H1 (cell line): ENCODE data around the gene APOBEC3H. TPM values are rescaled to one million over a fixed set of nuclear protein-coding genes. Genes with fewer than 3 reads are reported as not detected.

Source experiments
- CTCF ChIA-PET: fragments of 300-600 bp; sonication (Branson Sonifier 250); formaldehyde crosslinking; loops from one replicate; lab custom pipeline; 2021; ENCODE audit not compliant: partially characterized antibody; lab: Charles Lee
- POLR2A ChIA-PET: fragments of 300-600 bp; sonication (Branson Sonifier 250); formaldehyde crosslinking; loops from one replicate; lab custom pipeline; 2021; ENCODE audit warnings: inconsistent platforms; ENCODE audit not compliant: partially characterized antibody; lab: Charles Lee
- DNase-seq, 2 experiments: peaks; one replicate each; pipeline versions ENCODE4 v3.0.0 to v3.0.0-alpha.2; 2010 to 2022; ENCODE audit warnings: low spot score in 2 of 2, low read depth in 1 of 2, mixed read lengths in 1 of 2
- FAIRE-seq: peaks from 2 replicates; lab custom pipeline; 2011; peaks lifted over from hg19 to GRCh38; lab: Jason Lieb, UNC
- H2AFZ ChIP-seq: 2 replicates; pipeline ENCODE4 v1.8.1; 2012; ENCODE audit warnings: low read length, inconsistent platforms
- H2AK5ac ChIP-seq: 2 replicates; pipeline ENCODE4 v1.6.1; 2013; ENCODE audit warnings: low read depth, low read length
- H2BK120ac ChIP-seq: replicated peaks from 2 replicates; pipeline ENCODE3; 2013; ENCODE audit warnings: low read depth, low read length, inconsistent platforms
- H2BK12ac ChIP-seq: 2 replicates; pipeline ENCODE4 v1.6.1; 2013; ENCODE audit warnings: low read depth, low read length
- H2BK15ac ChIP-seq: 2 replicates; pipeline ENCODE4 v1.6.1; 2013; ENCODE audit warnings: low read length
- H2BK20ac ChIP-seq: 2 replicates; pipeline ENCODE4 v1.6.1; 2013; ENCODE audit warnings: low read length
- H2BK5ac ChIP-seq: 2 replicates; pipeline ENCODE4 v1.6.1; 2013; ENCODE audit warnings: low read depth, low read length
- H3K14ac ChIP-seq: 2 replicates; pipeline ENCODE4 v1.6.1; 2013; ENCODE audit warnings: inconsistent platforms; ENCODE audit not compliant: insufficient read length
- H3K18ac ChIP-seq: 2 replicates; pipeline ENCODE4 v1.6.1; 2013; ENCODE audit warnings: low read length; ENCODE audit errors: extremely low read depth
- H3K23ac ChIP-seq: 2 replicates; pipeline ENCODE4 v1.6.1; 2013; ENCODE audit warnings: inconsistent platforms; ENCODE audit not compliant: insufficient read length
- H3K23me2 ChIP-seq: 2 replicates; pipeline ENCODE4 v1.6.1; 2013; ENCODE audit warnings: low read depth, low read length
- H3K27ac ChIP-seq: 2 replicates; pipeline ENCODE4 v1.6.1; 2011; ENCODE audit warnings: low read depth, low read length, inconsistent platforms
- H3K27me3 ChIP-seq, 4 experiments: replicated peaks in 1 of 4; 1 replicate in 1 of 4; 2 replicates in 3 of 4; pipeline versions ENCODE4 v1.6.1 to v1.8.1; 2011 to 2013; ENCODE audit warnings: low read length in 3 of 4, mild to moderate bottlenecking in 3 of 4, inconsistent platforms in 2 of 4, mixed read lengths in 2 of 4, moderate library complexity in 1 of 4; ENCODE audit not compliant: control insufficient read depth in 3 of 4, insufficient read depth in 3 of 4; ENCODE audit errors: extremely low read depth in 1 of 4
- H3K36me3 ChIP-seq, 4 experiments: 2 replicates each; pipeline versions ENCODE4 v1.6.1 to v1.8.1; 2011 to 2013; ENCODE audit warnings: mild to moderate bottlenecking in 4 of 4, low read length in 3 of 4, moderate library complexity in 2 of 4, control low read depth in 1 of 4, inconsistent platforms in 1 of 4; ENCODE audit not compliant: insufficient read depth in 4 of 4, control insufficient read depth in 2 of 4
- H3K4ac ChIP-seq: replicated peaks from 2 replicates; pipeline ENCODE3; 2013; ENCODE audit warnings: low read length, low read depth, mixed read lengths, inconsistent platforms; ENCODE audit not compliant: insufficient read length
- H3K4me1 ChIP-seq, 4 experiments: replicated peaks in 1 of 4; 1 replicate in 1 of 4; 2 replicates in 3 of 4; pipeline versions ENCODE4 v1.6.1 to v1.8.1; 2011 to 2013; ENCODE audit warnings: low read length in 3 of 4, inconsistent platforms in 2 of 4, mixed read lengths in 1 of 4; ENCODE audit not compliant: insufficient read depth in 4 of 4, control insufficient read depth in 3 of 4
- H3K4me2 ChIP-seq, 2 experiments: 2 replicates each; pipeline versions ENCODE4 v1.6.1 to v1.8.1; 2011 to 2013; ENCODE audit warnings: low read depth in 2 of 2, low read length in 2 of 2, control low read depth in 1 of 2, inconsistent platforms in 1 of 2, mild to moderate bottlenecking in 1 of 2; ENCODE audit not compliant: insufficient read depth in 1 of 2
- H3K4me3 ChIP-seq, 4 experiments: fragments of 200-600, 300-600 bp in 1 of 4; sonication (generic), shearing (Covaris generic), sonication (Bioruptor Twin) in 1 of 4; 2 replicates each; pipeline versions ENCODE4 v1.5.1 to v1.8.1; 2011 to 2016; ENCODE audit warnings: low read length in 4 of 4, low read depth in 3 of 4, control low read depth in 2 of 4, inconsistent platforms in 2 of 4, mild to moderate bottlenecking in 2 of 4, mixed read lengths in 1 of 4, moderate library complexity in 1 of 4; ENCODE audit not compliant: insufficient read depth in 2 of 4; ENCODE audit errors: extremely low read depth in 1 of 4
- H3K56ac ChIP-seq: replicated peaks from 2 replicates; pipeline ENCODE3; 2013; ENCODE audit warnings: low read depth, mild to moderate bottlenecking, mixed read lengths, low read length, inconsistent platforms; ENCODE audit not compliant: insufficient read length
- H3K79me1 ChIP-seq: 2 replicates; pipeline ENCODE4 v1.6.1; 2013; ENCODE audit warnings: low read depth, low read length, control low read depth
- H3K79me2 ChIP-seq, 2 experiments: 2 replicates each; pipeline versions ENCODE4 v1.6.1 to v1.8.1; 2012 to 2013; ENCODE audit warnings: low read length in 2 of 2, mild to moderate bottlenecking in 2 of 2, inconsistent platforms in 1 of 2; ENCODE audit not compliant: insufficient read depth in 2 of 2, control insufficient read depth in 1 of 2
- H3K9ac ChIP-seq, 4 experiments: replicated peaks in 1 of 4; 1 replicate in 1 of 4; 2 replicates in 3 of 4; pipeline versions ENCODE4 v1.6.1 to v1.8.1; 2011 to 2013; ENCODE audit warnings: low read depth in 3 of 4, low read length in 3 of 4, control low read depth in 2 of 4, mild to moderate bottlenecking in 2 of 4, moderate library complexity in 2 of 4, inconsistent platforms in 1 of 4; ENCODE audit errors: extremely low read depth in 1 of 4
- H3K9me3 ChIP-seq, 2 experiments: 2 replicates each; pipeline versions ENCODE4 v1.6.1 to v1.8.1; 2012 to 2013; ENCODE audit warnings: mild to moderate bottlenecking in 2 of 2, moderate library complexity in 2 of 2, control low read depth in 1 of 2, inconsistent platforms in 1 of 2, low read depth in 1 of 2, low read length in 1 of 2, mixed read lengths in 1 of 2; ENCODE audit not compliant: insufficient read depth in 2 of 2
- H4K20me1 ChIP-seq, 2 experiments: replicated peaks in 1 of 2; 2 replicates each; pipeline versions ENCODE3 to v1.8.1; 2011 to 2013; ENCODE audit warnings: inconsistent platforms in 2 of 2, low read length in 2 of 2, mild to moderate bottlenecking in 1 of 2; ENCODE audit not compliant: insufficient read depth in 2 of 2, control insufficient read depth in 1 of 2
- H4K5ac ChIP-seq: 2 replicates; pipeline ENCODE4 v1.6.1; 2013; ENCODE audit warnings: low read length, low read depth, mixed read lengths, inconsistent platforms; ENCODE audit not compliant: insufficient read length
- H4K8ac ChIP-seq: 2 replicates; pipeline ENCODE4 v1.8.0; 2013; ENCODE audit warnings: mild to moderate bottlenecking, moderate library complexity, low read length, inconsistent platforms; ENCODE audit not compliant: insufficient read depth; ENCODE audit errors: extremely low read depth
- H4K91ac ChIP-seq: replicated peaks from 2 replicates; pipeline ENCODE3; 2013; ENCODE audit warnings: low read length, mixed read lengths, inconsistent platforms; ENCODE audit not compliant: insufficient read length
- BACH1 ChIP-seq: IDR thresholded peaks from 2 replicates; pipeline ENCODE4 v1.6.1; 2012; ENCODE audit warnings: low read length, improper control_type of control experiment
- POLR2A ChIP-seq, 2 experiments: IDR thresholded peaks; 1 replicate in 1 of 2; 2 replicates in 1 of 2; pipeline ENCODE4 v1.6.1; 2011; ENCODE audit warnings: low read depth in 2 of 2, low read length in 2 of 2, mild to moderate bottlenecking in 2 of 2; ENCODE audit errors: control extremely low read depth in 1 of 2
- RXRA ChIP-seq: IDR thresholded peaks from 2 replicates; pipeline ENCODE4 v1.6.1; 2011; ENCODE audit warnings: low read depth, mild to moderate bottlenecking, low read length, moderate library complexity; ENCODE audit not compliant: insufficient read depth
- YY1 ChIP-seq: IDR thresholded peaks from 2 replicates; pipeline ENCODE4 v1.6.1; 2011; ENCODE audit warnings: low read depth, mild to moderate bottlenecking, low read length
- WGBS, 2 experiments: shearing (Covaris generic) in 1 of 2; methylation state at CpG; one replicate each; pipeline versions ENCODE4 v1.1.6 to v1.1.7; 2013 to 2015; ENCODE audit warnings: low lambda C conversion rate in 2 of 2, mixed read lengths in 2 of 2, inconsistent platforms in 1 of 2, low coverage in 1 of 2, missing lambda C conversion rate in 1 of 2; ENCODE audit not compliant: insufficient replicate concordance in 2 of 2, insufficient coverage in 1 of 2, insufficient read length in 1 of 2; ENCODE audit errors: extremely low coverage in 1 of 2, missing lambda C conversion rate in 1 of 2; 5-methylcytosine and 5-hydroxymethylcytosine counted together
- polyA plus RNA-seq, 7 experiments: library from polyadenylated mRNA; depleted of rRNA in 3 of 7; stranded (reverse) in 5 of 7; unstranded in 2 of 7; fragments of >200 nt in 5 of 7; fragments of 200-250 nt in 2 of 7; gene quantifications; 1 replicate in 5 of 7; 2 replicates in 1 of 7; 4 replicates in 1 of 7; pipeline versions ENCODE4 v1.2.1 to v1.2.3, GENCODE V29; 2011 to 2013; ENCODE audit warnings: missing spikeins in 2 of 7, mixed read lengths in 2 of 7
- total RNA-seq: library from RNA; stranded (reverse); fragmentation: NEBNext Ultra II Directional; extraction: Animal tissue kit (Norgen Biotek cat#: 25700); gene quantifications from 2 replicates; pipeline ENCODE4 v1.2.1, GENCODE V29; 2021

APOBEC3H gene
- total and polyA plus RNA-seq, 2 of the 8 experiments (the other 6 are each of a cell fraction or from before 2014, with no cell fraction given): 0.47 to 0.56 TPM

GRCh38 chr22:39091126-39092081 lies 5.6 kb upstream of the APOBEC3H start:
- H3K27me3 ChIP-seq: peaks cover 0 to 2% (median 0%) of the 10 kb centered on the region in 4 experiments; a peak in 2 of 7 replicates
- H3K4me1 ChIP-seq: peaks cover 0 to 7% (median 6%) of the 10 kb centered on the region in 4 experiments; a peak in 6 of 7 replicates
- CTCF ChIA-PET: interaction anchor here (0.8 to 1.1 kb wide), 2 partner anchors 42 to 62 kb away, joined by 3 to 4 read pairs; no protein-coding TSS in a partner anchor
- no peak overlapping the region for H2BK120ac ChIP-seq
- no peak overlapping the region for H4K8ac ChIP-seq
- H3K4me3 ChIP-seq: no peak overlapping the region
- DNase-seq: no peak
- H2AFZ ChIP-seq: no peak overlapping the region
- H3K79me1 ChIP-seq: no peaks in the 10 kb centered on the region
- WGBS, 2 experiments: 89% methylated on average over 23 of the region's 23 CpGs; no CpG with 5 or more reads in 1 of the 2 experiments
- H4K5ac ChIP-seq: no peak overlapping the region
- no peak overlapping the region for H4K91ac ChIP-seq
- no peak overlapping the region for H3K27ac ChIP-seq
- no peaks in the 10 kb centered on the region for H3K79me2 ChIP-seq
- no peak overlapping the region for H3K18ac ChIP-seq
- no peaks in the 10 kb centered on the region for H3K36me3 ChIP-seq
- H4K20me1 ChIP-seq: peaks cover 0 to 2% of the 10 kb centered on the region in 2 experiments
- POLR2A ChIA-PET: no interaction called here
- no peak overlapping the region for H3K14ac ChIP-seq
- H3K9me3 ChIP-seq: no peaks in the 10 kb centered on the region
- H3K56ac ChIP-seq: no peak overlapping the region
- H3K23ac ChIP-seq: no peak overlapping the region
- peak overlapping the region; percentile 75; the same call in 1 of the 2 replicates for H2BK12ac ChIP-seq
- no peak for FAIRE-seq
- H3K4me2 ChIP-seq: no peak overlapping the region
- H2AK5ac ChIP-seq: peak overlapping the region; percentile 49; the same call in 1 of the 2 replicates
- no peak overlapping the region for H2BK15ac ChIP-seq
- peaks cover 2% of the 10 kb centered on the region; the same call in 1 of the 2 replicates for H3K23me2 ChIP-seq
- no peak overlapping the region for H2BK5ac ChIP-seq
- H2BK20ac ChIP-seq: no peak overlapping the region
- TF ChIP-seq POLR2A (IDR thresholded peaks at IDR 0.05; ENCODE audit: control extremely low read depth in 1 of 2, low read depth in 2 of 2, low read length in 2 of 2): no peak
- TF ChIP-seq RXRA: no peak
- no peak for TF ChIP-seq BACH1
- no peak for TF ChIP-seq YY1
- H3K9ac ChIP-seq: no peak overlapping the region
- no peak overlapping the region for H3K4ac ChIP-seq
